Measurements from ENCODE around the gene SIAH1. TPM values are rescaled to one million over a fixed set of nuclear protein-coding genes. Genes with fewer than 3 reads are reported as not detected.

SIAH1 gene
- polyA plus RNA-seq, 1 experiment = 21.6 TPM

DNA sequence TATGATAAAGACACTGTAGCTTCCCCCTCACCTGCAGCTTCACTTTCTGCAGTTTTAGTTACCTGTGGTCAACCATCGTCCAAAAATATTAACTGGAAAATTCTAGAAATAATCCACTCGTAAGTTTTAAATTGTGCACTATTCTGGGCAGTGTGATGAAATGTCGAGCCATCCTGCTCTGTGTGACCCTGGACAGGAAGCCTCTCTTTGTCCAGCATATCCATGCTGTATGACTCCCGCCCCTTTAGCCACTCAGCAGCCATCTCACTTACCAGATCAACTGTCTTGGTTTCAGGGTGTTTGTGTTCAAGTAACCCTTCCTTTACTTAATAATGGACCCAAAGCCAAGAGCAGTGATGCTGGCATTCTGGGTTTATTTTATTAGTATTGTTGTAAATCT, 56.1 kb downstream of the SIAH1 start:
- POLR2A ChIA-PET = no interaction called here
- Histone ChIP-seq H3K27ac (ENCODE audit: low read depth, low read length) (no peak overlapping the region), H3K4me3 (ENCODE audit: low read depth, low read length) (no peak overlapping the region), H3K9me3 (ENCODE audit: control insufficient read depth, insufficient read depth, low read length) (no peaks in the 10 kb centered on the region), H3K27me3 (ENCODE audit: control insufficient read depth, insufficient read depth, low read length) (no peaks in the 10 kb centered on the region)
- TF ChIP-seq, protein P1, sequence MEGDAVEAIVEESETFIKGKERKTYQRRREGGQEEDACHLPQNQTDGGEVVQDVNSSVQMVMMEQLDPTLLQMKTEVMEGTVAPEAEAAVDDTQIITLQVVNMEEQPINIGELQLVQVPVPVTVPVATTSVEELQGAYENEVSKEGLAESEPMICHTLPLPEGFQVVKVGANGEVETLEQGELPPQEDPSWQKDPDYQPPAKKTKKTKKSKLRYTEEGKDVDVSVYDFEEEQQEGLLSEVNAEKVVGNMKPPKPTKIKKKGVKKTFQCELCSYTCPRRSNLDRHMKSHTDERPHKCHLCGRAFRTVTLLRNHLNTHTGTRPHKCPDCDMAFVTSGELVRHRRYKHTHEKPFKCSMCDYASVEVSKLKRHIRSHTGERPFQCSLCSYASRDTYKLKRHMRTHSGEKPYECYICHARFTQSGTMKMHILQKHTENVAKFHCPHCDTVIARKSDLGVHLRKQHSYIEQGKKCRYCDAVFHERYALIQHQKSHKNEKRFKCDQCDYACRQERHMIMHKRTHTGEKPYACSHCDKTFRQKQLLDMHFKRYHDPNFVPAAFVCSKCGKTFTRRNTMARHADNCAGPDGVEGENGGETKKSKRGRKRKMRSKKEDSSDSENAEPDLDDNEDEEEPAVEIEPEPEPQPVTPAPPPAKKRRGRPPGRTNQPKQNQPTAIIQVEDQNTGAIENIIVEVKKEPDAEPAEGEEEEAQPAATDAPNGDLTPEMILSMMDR (IDR thresholded peaks at IDR 0.05; ENCODE audit: low read depth, low read length) = no peak
- no peak for DNase-seq (ENCODE audit: low read depth, low spot score)
- CTCF ChIA-PET = interaction anchor here (1.0 kb wide), 1 partner anchor 9 kb away, joined by 5 read pairs; no protein-coding TSS in a partner anchor

DNA sequence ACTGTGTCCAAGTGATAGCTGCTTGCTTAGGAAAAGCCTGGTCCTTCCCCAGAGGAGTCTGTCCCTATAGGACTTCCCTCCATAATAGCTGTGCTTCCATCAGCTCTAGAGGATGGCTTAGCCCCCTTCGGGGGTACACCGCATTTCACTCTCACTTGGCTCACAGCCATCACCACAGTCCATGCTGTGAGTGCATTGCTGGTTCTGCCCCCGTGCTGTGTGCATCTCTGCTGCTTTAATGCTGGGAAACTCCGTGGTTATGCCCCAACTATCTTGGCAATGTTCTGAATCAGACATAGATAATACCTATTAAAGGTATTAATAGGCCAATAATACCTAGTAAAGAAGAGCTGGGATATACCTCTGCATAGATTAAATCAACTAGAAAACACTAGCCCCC, 58.3 kb downstream of the SIAH1 start:
- DNase-seq (ENCODE audit: low read depth, low spot score) = no peak
- POLR2A ChIA-PET = no interaction called here
- CTCF ChIA-PET = interaction anchor here (1.2 kb wide), 1 partner anchor 25 kb away, joined by 3 read pairs; no protein-coding TSS in a partner anchor

DNA sequence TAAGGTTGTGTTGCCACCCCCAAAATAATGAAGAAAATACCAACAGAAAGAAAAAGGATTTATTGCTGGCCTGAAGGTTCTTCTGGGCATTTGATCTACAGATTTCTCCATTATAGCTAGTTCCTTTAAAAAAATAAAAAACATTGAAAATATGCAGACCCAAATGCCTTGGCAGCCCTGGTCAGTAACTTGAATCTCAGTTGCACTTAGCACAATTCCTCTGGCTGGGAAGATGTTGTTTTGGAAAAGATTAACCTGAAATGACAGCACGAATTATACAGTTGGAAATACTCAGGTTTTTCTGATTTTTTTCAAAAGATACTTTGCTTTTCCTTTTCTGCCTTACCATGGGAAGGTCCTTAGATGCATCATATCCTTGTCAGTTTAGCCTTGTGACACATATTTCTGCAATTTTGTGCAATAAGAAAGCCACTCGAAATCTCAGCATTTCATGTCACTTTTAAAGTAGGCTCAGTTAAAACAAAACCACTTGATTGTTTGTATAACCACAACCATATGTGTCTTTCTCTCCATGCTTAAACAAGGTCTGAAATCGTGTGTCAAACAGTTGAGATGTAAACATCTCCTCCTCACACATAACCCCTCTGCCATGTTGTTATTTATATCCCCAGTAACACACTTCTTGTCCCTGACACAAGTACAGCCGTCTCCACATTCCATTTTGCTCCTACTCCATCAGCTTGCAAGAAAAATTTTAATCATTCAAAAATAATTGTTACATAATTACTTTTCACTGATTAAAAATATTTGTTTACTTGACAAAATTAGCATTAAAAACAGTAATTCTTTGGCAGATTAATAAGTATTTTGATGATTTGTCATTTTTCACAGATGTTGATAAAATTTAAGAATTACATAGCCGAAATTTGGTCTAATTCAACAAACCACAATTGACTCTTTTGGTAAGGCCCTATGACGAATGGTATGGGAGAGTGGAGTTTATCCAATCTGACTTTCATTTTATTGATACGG, 61.1 kb downstream of the SIAH1 start:
- Histone ChIP-seq H3K4me3 (ENCODE audit: low read depth, low read length) (no peak overlapping the region), H3K9me3 (ENCODE audit: control insufficient read depth, insufficient read depth, low read length) (no peaks in the 10 kb centered on the region), H3K27me3 (ENCODE audit: control insufficient read depth, insufficient read depth, low read length) (no peaks in the 10 kb centered on the region), H3K27ac (ENCODE audit: low read depth, low read length) (no peak overlapping the region)
- TF ChIP-seq, protein P1 (IDR thresholded peaks at IDR 0.05; ENCODE audit: low read depth, low read length) = no peak
- ChIA-PET CTCF (interaction anchor here (2.5 kb wide), 1 partner anchor 299 kb away, joined by 11 read pairs; no protein-coding TSS in a partner anchor), POLR2A (no interaction called here)
- no peak for DNase-seq (ENCODE audit: low read depth, low spot score)

More for the DNA sequence above, 58.3 kb downstream of the SIAH1 start:
- no peak overlapping the region for H3K27ac ChIP-seq (ENCODE audit: low read depth, low read length)
- H3K27me3 ChIP-seq (ENCODE audit: control insufficient read depth, insufficient read depth, low read length) = no peaks in the 10 kb centered on the region
- H3K9me3 ChIP-seq (ENCODE audit: control insufficient read depth, insufficient read depth, low read length) = no peaks in the 10 kb centered on the region
- no peak overlapping the region for H3K4me3 ChIP-seq (ENCODE audit: low read depth, low read length)
- TF ChIP-seq, protein P1 (IDR thresholded peaks at IDR 0.05; ENCODE audit: low read depth, low read length) = no peak

DNA sequence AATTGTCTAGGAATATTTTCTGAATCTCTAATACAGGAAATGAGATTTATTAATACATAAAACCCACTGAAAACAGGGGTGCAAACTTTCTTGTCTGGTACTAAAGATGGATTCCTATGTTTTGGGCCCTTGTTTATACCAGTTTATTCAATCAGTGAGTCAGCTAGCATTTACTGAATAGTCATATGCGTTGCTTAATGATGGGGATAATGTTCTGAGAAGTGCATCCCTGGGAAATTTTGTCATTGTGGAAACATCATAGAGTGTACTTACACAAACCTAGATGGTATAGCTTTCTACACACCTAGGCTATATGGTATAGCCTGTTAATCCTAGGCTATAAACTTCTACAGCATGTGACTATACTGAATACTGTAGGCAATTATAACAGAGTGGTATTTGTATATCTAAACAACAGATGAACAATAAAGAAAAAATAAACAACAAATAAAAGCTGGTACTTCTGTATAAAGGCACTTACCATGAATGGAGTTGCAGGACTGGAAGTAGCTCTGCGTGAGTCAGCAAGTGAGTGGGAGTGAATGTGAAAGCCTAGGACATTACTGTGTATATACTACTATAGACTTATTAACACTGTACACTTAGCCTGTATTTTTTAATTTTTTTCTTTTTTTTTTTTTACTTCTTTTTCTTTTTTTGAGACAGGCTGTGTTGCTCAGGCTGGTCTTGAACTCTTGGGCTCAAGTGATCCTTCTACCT, 63.7 kb downstream of the SIAH1 start:
- no peak for DNase-seq (ENCODE audit: low read depth, low spot score)
- H3K27ac ChIP-seq (ENCODE audit: low read depth, low read length) = peak overlapping the region; percentile 59
- no peak overlapping the region for H3K4me3 ChIP-seq (ENCODE audit: low read depth, low read length)
- no peaks in the 10 kb centered on the region for H3K9me3 ChIP-seq (ENCODE audit: control insufficient read depth, insufficient read depth, low read length)
- POLR2A ChIA-PET = interaction anchor here (0.6 kb wide), 1 partner anchor 52 kb away, joined by 3 read pairs; no protein-coding TSS in a partner anchor
- H3K27me3 ChIP-seq (ENCODE audit: control insufficient read depth, insufficient read depth, low read length) = no peaks in the 10 kb centered on the region
- TF ChIP-seq, protein P1 (IDR thresholded peaks at IDR 0.05; ENCODE audit: low read depth, low read length) = no peak
- CTCF ChIA-PET = interaction anchor here (1.0 to 1.3 kb wide), 3 partner anchors 31 to 302 kb away, joined by 3 to 8 read pairs (median 3); no protein-coding TSS in a partner anchor

Data from AG04450 (cell line).